Measurements from ENCODE around the gene MRPS16. TPM values are rescaled to one million over a fixed set of nuclear protein-coding genes. Genes with fewer than 3 reads are reported as not detected.

MRPS16 gene
- total RNA-seq, 2 donors from 2014 or later = 39.8 to 62.6 TPM

Other genes starting within 250 kb of the MRPS16 start
- 10 to 100 TPM; 29.5 to 45.4 TPM for gene P4HA1, start 155.8 kb downstream of the MRPS16 start, total RNA-seq
- gene NUDT13, start 142.2 kb downstream of the MRPS16 start, total RNA-seq = 1 to 10 TPM in 1 of 2 donors, under 1 TPM in 1; 0.90 to 1.5 TPM
- gene ECD, start 84.6 kb downstream of the MRPS16 start, total RNA-seq = 10 to 100 TPM; 14.4 to 20.7 TPM
- gene FAM149B1, start 84.5 kb downstream of the MRPS16 start, total RNA-seq = 10 to 100 TPM in 1 of 2 donors, 1 to 10 TPM in 1; 9.4 to 13.0 TPM
- 1 to 10 TPM; 6.8 to 6.9 TPM for gene DNAJC9, start 5.4 kb downstream of the MRPS16 start, total RNA-seq
- gene CFAP70, start 106.2 kb upstream of the MRPS16 start, total RNA-seq = 1 to 10 TPM in 1 of 2 donors, under 1 TPM in 1; 0.71 to 1.1 TPM
- 100 to 1,000 TPM; 100 to 117 TPM for gene ANXA7, start 161.4 kb upstream of the MRPS16 start, total RNA-seq
- gene MSS51, start 180.9 kb upstream of the MRPS16 start, total RNA-seq = 1 to 10 TPM in 1 of 2 donors, under 1 TPM in 1; 0.47 to 2.0 TPM
- gene PPP3CB, start 243.4 kb upstream of the MRPS16 start, total RNA-seq = 10 to 100 TPM; 40.7 to 44.2 TPM